Osteoblast (primary cell): ENCODE measurements around the gene PIP5K1C. TPM values are rescaled to one million over a fixed set of nuclear protein-coding genes. Genes with fewer than 3 reads are reported as not detected.

Experiments used
- DNase-seq: peaks from one replicate; pipeline ENCODE4 v3.0.0; 2011; ENCODE audit warnings: low spot score, mixed read lengths; ENCODE audit not compliant: insufficient read length; ENCODE audit errors: missing footprints
- H2AFZ ChIP-seq: 2 replicates; pipeline ENCODE4 v1.6.0; 2011; ENCODE audit warnings: mild to moderate bottlenecking, low read length
- H3K27ac ChIP-seq: 2 replicates; pipeline ENCODE4 v1.5.1; 2011; ENCODE audit warnings: mild to moderate bottlenecking, low read depth, low read length, moderate library complexity
- H3K27me3 ChIP-seq: 2 replicates; pipeline ENCODE4 v1.6.0; 2012; ENCODE audit warnings: mild to moderate bottlenecking, control low read depth, inconsistent platforms, low read length, moderate library complexity; ENCODE audit not compliant: insufficient read depth
- H3K36me3 ChIP-seq: 2 replicates; pipeline ENCODE4 v1.5.1; 2011; ENCODE audit warnings: mild to moderate bottlenecking, low read length, control low read depth, moderate library complexity; ENCODE audit not compliant: insufficient read depth
- H3K4me1 ChIP-seq: 2 replicates; pipeline ENCODE4 v1.5.1; 2011; ENCODE audit warnings: mild to moderate bottlenecking, low read length, control low read depth, moderate library complexity; ENCODE audit not compliant: insufficient read depth
- H3K4me2 ChIP-seq: 2 replicates; pipeline ENCODE4 v1.6.0; 2011; ENCODE audit warnings: mild to moderate bottlenecking, low read length; ENCODE audit not compliant: insufficient read depth
- H3K4me3 ChIP-seq: fragments of 200-600 bp; sonication (generic); 3 replicates; pipeline ENCODE4 v1.5.1; 2012; ENCODE audit warnings: mild to moderate bottlenecking, low read length, inconsistent platforms; ENCODE audit not compliant: insufficient read depth
- H3K79me2 ChIP-seq: 2 replicates; pipeline ENCODE4 v1.6.0; 2012; ENCODE audit warnings: mild to moderate bottlenecking, low read length, control low read depth, inconsistent platforms; ENCODE audit not compliant: insufficient read depth
- H3K9me3 ChIP-seq: 2 replicates; pipeline ENCODE4 v1.5.1; 2011; ENCODE audit warnings: low read depth, low read length, control low read depth
- H4K20me1 ChIP-seq: 2 replicates; pipeline ENCODE4 v1.6.0; 2012; ENCODE audit warnings: mild to moderate bottlenecking, low read length, control low read depth; ENCODE audit not compliant: insufficient read depth
- CTCF ChIP-seq: IDR thresholded peaks from 2 replicates; pipeline ENCODE4 v1.5.1; 2011; ENCODE audit warnings: mild to moderate bottlenecking, low read depth, low read length, moderate library complexity; ENCODE audit errors: extremely low read depth
- total RNA-seq: library from RNA; depleted of rRNA; stranded (reverse); fragments of >200 nt; gene quantifications from 2 replicates; pipeline ENCODE4 v1.2.3, GENCODE V29; 2012

Gene PIP5K1C
- total RNA-seq, 1 donor = 30.4 TPM

- Histone ChIP-seq H3K4me1 (no peaks in the 10 kb centered on the region), H3K4me2 (no peak overlapping the region), H4K20me1 (peaks cover 28% of the 10 kb centered on the region), H3K36me3 (peaks cover 10% of the 10 kb centered on the region), H2AFZ (no peak overlapping the region), H3K27me3 (no peaks in the 10 kb centered on the region), H3K27ac (no peak overlapping the region), H3K79me2 (peaks cover 69% of the 10 kb centered on the region), H3K4me3 (no peak overlapping the region), H3K9me3 (peaks cover 6% of the 10 kb centered on the region)
- DNase-seq = no peak
- no peak for TF ChIP-seq CTCF
Observed at GRCh38 chr19:3684054-3684816, 16.0 kb downstream of the PIP5K1C start.

GRCh38 chr19:3683405-3684053, 16.7 kb downstream of the PIP5K1C start:
- no peak overlapping the region for H3K27ac ChIP-seq
- H3K4me2 ChIP-seq = no peak overlapping the region

GRCh38 chr19:3682741-3683404, 17.4 kb downstream of the PIP5K1C start:
- TF ChIP-seq CTCF = no peak
- Histone ChIP-seq H3K4me2 (no peak overlapping the region), H3K27ac (no peak overlapping the region), H3K4me3 (no peak overlapping the region), H3K79me2 (peaks cover 65% of the 10 kb centered on the region), H3K9me3 (peaks cover 6% of the 10 kb centered on the region), H4K20me1 (peaks cover 26% of the 10 kb centered on the region), H3K36me3 (peaks cover 10% of the 10 kb centered on the region), H3K4me1 (no peaks in the 10 kb centered on the region), H3K27me3 (no peaks in the 10 kb centered on the region), H2AFZ (no peak overlapping the region)
- DNase-seq = no peak

More at GRCh38 chr19:3683405-3684053, 16.7 kb downstream of the PIP5K1C start:
- Histone ChIP-seq H3K4me1 (no peaks in the 10 kb centered on the region), H3K9me3 (peaks cover 6% of the 10 kb centered on the region), H2AFZ (no peak overlapping the region), H3K4me3 (no peak overlapping the region), H3K36me3 (peaks cover 10% of the 10 kb centered on the region), H3K27me3 (no peaks in the 10 kb centered on the region), H3K79me2 (peaks cover 65% of the 10 kb centered on the region), H4K20me1 (peaks cover 26% of the 10 kb centered on the region)
- TF ChIP-seq CTCF = no peak
- DNase-seq = no peak

- Histone ChIP-seq H3K27me3 (no peaks in the 10 kb centered on the region), H3K9me3 (peaks cover 6% of the 10 kb centered on the region), H3K4me2 (no peak overlapping the region), H3K27ac (no peak overlapping the region), H3K4me3 (no peak overlapping the region), H2AFZ (no peak overlapping the region), H4K20me1 (peaks cover 22% of the 10 kb centered on the region), H3K36me3 (peaks cover 10% of the 10 kb centered on the region), H3K79me2 (peaks cover 61% of the 10 kb centered on the region), H3K4me1 (no peaks in the 10 kb centered on the region)
- TF ChIP-seq CTCF = no peak
- no peak for DNase-seq
Observed at GRCh38 chr19:3682286-3682685, 18.0 kb downstream of the PIP5K1C start.
